Erythroblast (primary cell): Measurements from ENCODE around the gene ADAM12.

Experiments
- GATA1 ChIP-seq: IDR thresholded peaks from 2 replicates; pipeline ENCODE4 v1.6.1; 2011; ENCODE audit warnings: low read depth, mild to moderate bottlenecking, control low read depth, low read length, moderate library complexity
- POLR2A ChIP-seq: IDR thresholded peaks from 2 replicates; pipeline ENCODE4 v1.6.1; 2011; ENCODE audit warnings: mild to moderate bottlenecking, low read length

DNA sequence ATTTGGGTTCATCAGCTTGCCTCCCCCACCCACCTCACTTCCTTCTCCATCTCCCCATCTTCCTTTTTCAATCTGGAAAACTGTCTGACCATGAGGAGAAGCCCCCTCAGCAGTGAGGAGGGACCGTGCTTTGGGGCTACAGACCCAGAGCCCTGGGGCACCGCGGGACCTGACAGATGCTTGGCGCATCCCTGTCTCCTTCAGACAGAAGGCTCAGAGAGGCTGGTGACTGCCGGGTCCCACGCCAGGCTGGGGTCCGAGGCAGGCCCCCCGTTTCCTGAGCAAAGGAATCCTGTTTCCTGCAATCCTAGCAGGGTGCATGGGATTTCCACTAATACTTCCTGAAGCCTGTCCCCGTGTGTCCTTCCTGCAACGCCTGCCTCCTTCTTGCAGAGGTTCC is 344.9 kb downstream of the ADAM12 start:
- TF ChIP-seq POLR2A (no peak), GATA1 (no peak)
